ENCODE results near the gene SPOCK1. TPM values are rescaled to one million over a fixed set of nuclear protein-coding genes. Genes with fewer than 3 reads are reported as not detected.

The SPOCK1 gene
- total RNA-seq, 1 donor from 2014 or later = 81.2 TPM

GRCh38 chr5:137148655-137149054 lies 350.5 kb downstream of the SPOCK1 start:
- no peaks in the 10 kb centered on the region for H3K27me3 ChIP-seq
- DNase-seq (ENCODE audit: low spot score in 2 of 2) = no peak
- no peak overlapping the region for H3K4me3 ChIP-seq
- intact Hi-C loops (cut with DNase I) = loop anchor here (5.0 to 10.0 kb wide), 2 partner anchors 164 to 346 kb away; partner anchors contain the start of gene SPOCK1
- H3K27ac ChIP-seq = no peak overlapping the region
- TF ChIP-seq CTCF (IDR thresholded peaks at IDR 0.05) = no peak
- H3K4me1 ChIP-seq = peaks cover 0 to 7% of the 10 kb centered on the region in 2 donors
- H3K36me3 ChIP-seq = no peaks in the 10 kb centered on the region
- H3K9me3 ChIP-seq = no peaks in the 10 kb centered on the region

- TF ChIP-seq CTCF (IDR thresholded peaks at IDR 0.05) = no peak
- H3K27ac ChIP-seq = no peak overlapping the region
- intact Hi-C loops (cut with DNase I) = loop anchor here (5.0 to 10.0 kb wide), 2 partner anchors 164 to 347 kb away; partner anchors contain the start of gene SPOCK1
- H3K36me3 ChIP-seq = no peaks in the 10 kb centered on the region
- no peak for DNase-seq (ENCODE audit: low spot score in 2 of 2)
- peaks cover 0 to 12% of the 10 kb centered on the region in 2 donors for H3K4me1 ChIP-seq
- H3K9me3 ChIP-seq = no peaks in the 10 kb centered on the region
- no peaks in the 10 kb centered on the region for H3K27me3 ChIP-seq
- no peak overlapping the region for H3K4me3 ChIP-seq
Observed at GRCh38 chr5:137148159-137148558, 351.0 kb downstream of the SPOCK1 start.

GRCh38 chr5:137147346-137147745 lies 351.8 kb downstream of the SPOCK1 start:
- H3K4me3 ChIP-seq = no peak overlapping the region
- H3K27me3 ChIP-seq = no peaks in the 10 kb centered on the region
- intact Hi-C loops (cut with DNase I) = loop anchor here (5.0 to 10.0 kb wide), 2 partner anchors 165 to 347 kb away; partner anchors contain the start of gene SPOCK1
- H3K36me3 ChIP-seq = no peaks in the 10 kb centered on the region
- peak overlapping the region; percentile 69 for H3K27ac ChIP-seq
- TF ChIP-seq CTCF (IDR thresholded peaks at IDR 0.05) = no peak
- no peaks in the 10 kb centered on the region for H3K9me3 ChIP-seq
- H3K4me1 ChIP-seq = peaks cover 0 to 17% of the 10 kb centered on the region in 2 donors
- no peak for DNase-seq (ENCODE audit: low spot score in 2 of 2)

GRCh38 chr5:137146402-137146890 lies 352.7 kb downstream of the SPOCK1 start:
- Histone ChIP-seq H3K27ac (peak overlapping the region; percentile 69), H3K27me3 (no peaks in the 10 kb centered on the region), H3K9me3 (no peaks in the 10 kb centered on the region), H3K4me1 (peaks cover 6 to 26% of the 10 kb centered on the region in 2 donors), H3K36me3 (no peaks in the 10 kb centered on the region), H3K4me3 (no peak overlapping the region)
- no peak for TF ChIP-seq CTCF (IDR thresholded peaks at IDR 0.05)
- DNase-seq (ENCODE audit: low spot score in 2 of 2) = peak; percentile 31 to 88
- intact Hi-C loops (cut with DNase I) = loop anchor here (1.0 to 10.0 kb wide), 3 partner anchors 74 to 348 kb away; partner anchors contain the start of gene SPOCK1

- no peaks in the 10 kb centered on the region for H3K36me3 ChIP-seq
- no peak overlapping the region for H3K4me3 ChIP-seq
- H3K27ac ChIP-seq = peak overlapping the region; percentile 57 to 67
- no peaks in the 10 kb centered on the region for H3K9me3 ChIP-seq
- no peak for TF ChIP-seq CTCF (IDR thresholded peaks at IDR 0.05)
- no peak for DNase-seq (ENCODE audit: low spot score in 2 of 2)
- H3K4me1 ChIP-seq = peaks cover 6 to 33% of the 10 kb centered on the region in 2 donors
- no peaks in the 10 kb centered on the region for H3K27me3 ChIP-seq
- intact Hi-C loops (cut with DNase I) = loop anchor here (1.0 to 10.0 kb wide), 3 partner anchors 73 to 349 kb away; partner anchors contain the start of gene SPOCK1
Observed at GRCh38 chr5:137145721-137146120, 353.4 kb downstream of the SPOCK1 start.

Measured in ascending aorta (tissue), 2 donors.